Vagina (tissue), 2 donors: ENCODE data around the gene FOXRED2. TPM values are rescaled to one million over a fixed set of nuclear protein-coding genes. Genes with fewer than 3 reads are reported as not detected.

Experiments
- DNase-seq, 2 donors: peaks; one replicate each; pipeline ENCODE4 v3.0.0-alpha.2; 2017; ENCODE audit errors: extremely low spot score in 2 of 2
- H3K27ac ChIP-seq: fragments of 200-600 bp; sonication (generic); one replicate; pipeline ENCODE4 v1.5.1; 2019
- H3K27me3 ChIP-seq: fragments of 200-600 bp; sonication (generic); one replicate; pipeline ENCODE4 v1.5.1; 2019
- H3K36me3 ChIP-seq, 2 donors: fragments of 200-600 bp; sonication (generic); one replicate each; pipeline ENCODE4 v1.5.1; 2017 to 2019
- H3K4me1 ChIP-seq: fragments of 200-600 bp; sonication (generic); one replicate; pipeline ENCODE4 v1.5.1; 2019
- H3K4me3 ChIP-seq, 2 donors: fragments of 200-600 bp; sonication (generic); 1 replicate in 1 of 2; 2 replicates in 1 of 2; pipeline ENCODE4 v1.5.1; 2016 to 2019
- H3K9me3 ChIP-seq: fragments of 200-600 bp; sonication (generic); one replicate; pipeline ENCODE4 v1.5.1; 2019
- CTCF ChIP-seq, 3 experiments: fragments of 450-650 bp in 2 of 3; fragments of 200-600 bp in 1 of 3; sonication (generic) in 1 of 3; IDR thresholded peaks; one replicate each; pipeline ENCODE4 v1.5.1; 2017 to 2019; ENCODE audit warnings: antibody characterized with exemption in 3 of 3, mild to moderate bottlenecking in 2 of 3, moderate library complexity in 2 of 3
- POLR2A ChIP-seq, 2 donors: fragments of 450-650 bp; IDR thresholded peaks; one replicate each; pipeline ENCODE4 v1.6.1; 2017; ENCODE audit warnings: antibody characterized with exemption in 2 of 2, mild to moderate bottlenecking in 2 of 2, moderate library complexity in 2 of 2
- POLR2AphosphoS5 ChIP-seq, 2 donors: sonication (generic); formaldehyde crosslinking; IDR thresholded peaks; one replicate each; pipeline ENCODE4 v1.9.0; 2017; ENCODE audit warnings: antibody characterized with exemption in 2 of 2, mild to moderate bottlenecking in 2 of 2, low read depth in 1 of 2; ENCODE audit not compliant: insufficient read depth in 1 of 2
- intact Hi-C: fragments of 100-400 bp; cut with DNase I; formaldehyde crosslinking; loops from one replicate; pipeline ENCODE4 v1.15.1; 2023
- total RNA-seq: library from RNA; depleted of rRNA; stranded (reverse); fragments of >200 nt; gene quantifications from one replicate; pipeline ENCODE4 v1.2.3, GENCODE V29; 2016

The FOXRED2 gene
- total RNA-seq, 1 donor from 2014 or later: 3.7 TPM

GRCh38 chr22:36461665-36462649, 44.9 kb downstream of the FOXRED2 start:
- intact Hi-C loops: no loop called here
- H3K4me1 ChIP-seq: peaks cover 39% of the 10 kb centered on the region
- DNase-seq: no peak

GRCh38 chr22:36460202-36460601, 46.6 kb downstream of the FOXRED2 start:
- H3K4me3 ChIP-seq: no peak overlapping the region
- no peaks in the 10 kb centered on the region for H3K36me3 ChIP-seq
- intact Hi-C loops: no loop called here
- DNase-seq: no peak
- no peak for TF ChIP-seq CTCF (IDR thresholded peaks at IDR 0.05)
- no peak for TF ChIP-seq POLR2A (IDR thresholded peaks at IDR 0.05)
- no peak for TF ChIP-seq POLR2AphosphoS5 (IDR thresholded peaks at IDR 0.05; ENCODE audit: insufficient read depth in 1 of 2, low read depth in 1 of 2)
- H3K27me3 ChIP-seq: no peaks in the 10 kb centered on the region
- H3K4me1 ChIP-seq: peaks cover 31% of the 10 kb centered on the region
- H3K27ac ChIP-seq: no peak overlapping the region
- no peaks in the 10 kb centered on the region for H3K9me3 ChIP-seq

More at GRCh38 chr22:36461665-36462649, 44.9 kb downstream of the FOXRED2 start:
- no peaks in the 10 kb centered on the region for H3K36me3 ChIP-seq
- H3K4me3 ChIP-seq: no peak overlapping the region
- TF ChIP-seq POLR2A (IDR thresholded peaks at IDR 0.05) (no peak), CTCF (IDR thresholded peaks at IDR 0.05) (no peak), POLR2AphosphoS5 (IDR thresholded peaks at IDR 0.05; ENCODE audit: insufficient read depth in 1 of 2, low read depth in 1 of 2) (peak in 1 of 2 donors; percentile 35)
- peak overlapping the region; percentile 85 for H3K27ac ChIP-seq
- no peaks in the 10 kb centered on the region for H3K9me3 ChIP-seq
- H3K27me3 ChIP-seq: no peaks in the 10 kb centered on the region

- intact Hi-C loops: loop anchor here (5.0 kb wide), 1 partner anchor 71 kb away; the partner anchor contains the start of gene MYH9
- Histone ChIP-seq H3K4me1 (peaks cover 36% of the 10 kb centered on the region), H3K36me3 (no peaks in the 10 kb centered on the region), H3K9me3 (no peaks in the 10 kb centered on the region), H3K27me3 (no peaks in the 10 kb centered on the region), H3K4me3 (no peak overlapping the region), H3K27ac (peak overlapping the region; percentile 96)
- DNase-seq: no peak
- TF ChIP-seq CTCF (IDR thresholded peaks at IDR 0.05): no peak
- TF ChIP-seq POLR2AphosphoS5 (IDR thresholded peaks at IDR 0.05; ENCODE audit: insufficient read depth in 1 of 2, low read depth in 1 of 2): peak in 1 of 2 donors; percentile 64
Measured at GRCh38 chr22:36457688-36458450, 49.0 kb downstream of the FOXRED2 start.

- no peak for DNase-seq
- peaks cover 47% of the 10 kb centered on the region for H3K4me1 ChIP-seq
- no peaks in the 10 kb centered on the region for H3K27me3 ChIP-seq
- TF ChIP-seq POLR2AphosphoS5 (IDR thresholded peaks at IDR 0.05; ENCODE audit: insufficient read depth in 1 of 2, low read depth in 1 of 2) (no peak), CTCF (IDR thresholded peaks at IDR 0.05) (no peak), POLR2A (IDR thresholded peaks at IDR 0.05) (no peak)
- no peaks in the 10 kb centered on the region for H3K36me3 ChIP-seq
- intact Hi-C loops: loop anchor here (5.0 kb wide), 1 partner anchor 69 kb away; the partner anchor contains the start of gene MYH9
- H3K9me3 ChIP-seq: no peaks in the 10 kb centered on the region
- no peak overlapping the region for H3K4me3 ChIP-seq
- H3K27ac ChIP-seq: peak overlapping the region; percentile 96
Measured at GRCh38 chr22:36456464-36456845, 50.4 kb downstream of the FOXRED2 start.
